ENCODE measurements around the gene SELENOS. TPM values are rescaled to one million over a fixed set of nuclear protein-coding genes. Genes with fewer than 3 reads are reported as not detected.

The SELENOS gene
- total RNA-seq, 1 donor from 2014 or later, result 46.9 TPM

DNA sequence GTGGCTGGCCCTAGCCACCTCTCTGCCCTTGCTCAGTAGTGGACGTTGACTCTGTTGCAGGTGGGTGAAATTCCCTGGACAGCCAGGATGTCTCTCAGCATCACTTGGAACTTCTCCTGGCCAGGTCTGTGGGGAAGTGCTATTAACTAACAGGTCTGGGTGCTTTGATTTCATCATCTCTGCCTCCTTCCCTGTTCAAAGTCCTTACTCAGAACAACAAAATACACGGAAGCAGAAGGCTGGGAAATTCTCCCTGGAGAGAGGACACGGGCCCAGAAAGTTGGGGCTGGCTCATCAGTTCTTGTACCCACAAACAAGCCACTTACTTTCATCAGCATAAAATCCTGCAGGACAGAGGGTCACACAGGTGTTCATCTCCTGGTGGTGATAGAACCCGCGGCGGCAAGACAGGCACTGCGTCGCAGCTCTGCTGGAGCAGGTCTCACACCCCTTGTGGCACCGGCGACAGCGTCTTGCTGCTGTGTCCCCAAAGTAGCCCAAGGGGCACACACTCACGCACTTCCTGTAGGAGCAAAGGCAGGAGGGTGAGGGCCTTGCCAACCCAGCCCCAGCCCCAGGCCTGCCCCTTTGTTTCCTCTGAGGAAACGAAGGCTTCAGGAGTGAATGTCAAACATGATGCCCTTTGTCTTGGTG lies 47.4 kb upstream of the SELENOS start:
- Mint-ChIP-seq H3K27me3 (ENCODE audit: unreplicated experiment) (peaks cover 10% of the 10 kb centered on the region), H3K36me3 (ENCODE audit: unreplicated experiment) (no peaks in the 10 kb centered on the region), H3K9me3 (ENCODE audit: unreplicated experiment) (peaks cover 7% of the 10 kb centered on the region), H3K4me3 (ENCODE audit: unreplicated experiment) (no peak overlapping the region), H3K4me1 (ENCODE audit: low read depth, unreplicated experiment) (peaks cover 3% of the 10 kb centered on the region), H3K27ac (ENCODE audit: unreplicated experiment) (no peak overlapping the region)
- TF ChIP-seq, protein P1, sequence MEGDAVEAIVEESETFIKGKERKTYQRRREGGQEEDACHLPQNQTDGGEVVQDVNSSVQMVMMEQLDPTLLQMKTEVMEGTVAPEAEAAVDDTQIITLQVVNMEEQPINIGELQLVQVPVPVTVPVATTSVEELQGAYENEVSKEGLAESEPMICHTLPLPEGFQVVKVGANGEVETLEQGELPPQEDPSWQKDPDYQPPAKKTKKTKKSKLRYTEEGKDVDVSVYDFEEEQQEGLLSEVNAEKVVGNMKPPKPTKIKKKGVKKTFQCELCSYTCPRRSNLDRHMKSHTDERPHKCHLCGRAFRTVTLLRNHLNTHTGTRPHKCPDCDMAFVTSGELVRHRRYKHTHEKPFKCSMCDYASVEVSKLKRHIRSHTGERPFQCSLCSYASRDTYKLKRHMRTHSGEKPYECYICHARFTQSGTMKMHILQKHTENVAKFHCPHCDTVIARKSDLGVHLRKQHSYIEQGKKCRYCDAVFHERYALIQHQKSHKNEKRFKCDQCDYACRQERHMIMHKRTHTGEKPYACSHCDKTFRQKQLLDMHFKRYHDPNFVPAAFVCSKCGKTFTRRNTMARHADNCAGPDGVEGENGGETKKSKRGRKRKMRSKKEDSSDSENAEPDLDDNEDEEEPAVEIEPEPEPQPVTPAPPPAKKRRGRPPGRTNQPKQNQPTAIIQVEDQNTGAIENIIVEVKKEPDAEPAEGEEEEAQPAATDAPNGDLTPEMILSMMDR (IDR thresholded peaks at IDR 0.05; ENCODE audit: partially characterized antibody, unreplicated experiment), result no peak
- DNase-seq, result no peak

GRCh38 chr15:101323793-101324523 lies 46.7 kb upstream of the SELENOS start:
- no peak overlapping the region for H3K27ac Mint-ChIP-seq (ENCODE audit: unreplicated experiment)
- no peaks in the 10 kb centered on the region for H3K36me3 Mint-ChIP-seq (ENCODE audit: unreplicated experiment)
- no peak overlapping the region for H3K4me3 Mint-ChIP-seq (ENCODE audit: unreplicated experiment)
- peaks cover 10% of the 10 kb centered on the region for H3K27me3 Mint-ChIP-seq (ENCODE audit: unreplicated experiment)
- no peak for DNase-seq
- TF ChIP-seq, protein P1 (IDR thresholded peaks at IDR 0.05; ENCODE audit: partially characterized antibody, unreplicated experiment), result no peak
- peaks cover 7% of the 10 kb centered on the region for H3K9me3 Mint-ChIP-seq (ENCODE audit: unreplicated experiment)
- peaks cover 5% of the 10 kb centered on the region for H3K4me1 Mint-ChIP-seq (ENCODE audit: low read depth, unreplicated experiment)

DNA sequence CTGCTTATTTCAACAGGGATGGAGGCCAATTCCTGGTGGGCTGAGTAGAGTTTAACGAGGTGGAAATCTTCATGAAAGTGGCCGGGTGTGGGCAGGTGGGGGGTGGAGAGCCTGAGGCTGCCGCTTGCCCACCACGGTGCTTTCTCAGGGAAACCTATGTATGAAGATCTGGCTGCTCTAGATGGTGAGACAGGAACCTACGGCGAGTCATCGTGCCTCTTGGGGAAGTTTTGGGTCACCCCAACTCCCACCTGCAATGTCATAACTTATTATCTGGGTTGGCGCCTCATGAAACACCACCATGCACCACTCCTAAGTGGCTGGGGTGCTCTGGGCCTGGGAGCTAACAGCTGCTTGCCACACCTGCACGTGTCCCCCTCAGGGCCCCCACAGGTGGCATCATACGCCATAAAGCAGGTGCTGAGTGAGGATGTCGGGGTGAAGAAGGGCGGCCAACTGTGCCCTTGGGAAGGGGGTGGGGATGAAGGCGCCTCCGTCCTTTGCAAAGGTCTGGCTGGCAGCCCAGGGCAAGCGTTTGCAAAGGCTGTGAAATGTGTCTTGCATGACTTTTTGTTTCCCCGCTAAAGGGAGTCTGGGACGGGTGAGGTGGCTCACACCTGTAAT lies 45.7 kb upstream of the SELENOS start:
- Mint-ChIP-seq H3K4me1 (ENCODE audit: low read depth, unreplicated experiment) (peaks cover 8% of the 10 kb centered on the region), H3K27me3 (ENCODE audit: unreplicated experiment) (peaks cover 8% of the 10 kb centered on the region)

GRCh38 chr15:101322016-101322695 lies 44.9 kb upstream of the SELENOS start:
- TF ChIP-seq, protein P1 (IDR thresholded peaks at IDR 0.05; ENCODE audit: partially characterized antibody, unreplicated experiment), result no peak
- peaks cover 10% of the 10 kb centered on the region for H3K27me3 Mint-ChIP-seq (ENCODE audit: unreplicated experiment)
- peaks cover 6% of the 10 kb centered on the region for H3K9me3 Mint-ChIP-seq (ENCODE audit: unreplicated experiment)
- H3K36me3 Mint-ChIP-seq (ENCODE audit: unreplicated experiment), result no peaks in the 10 kb centered on the region
- H3K4me3 Mint-ChIP-seq (ENCODE audit: unreplicated experiment), result no peak overlapping the region
- H3K4me1 Mint-ChIP-seq (ENCODE audit: low read depth, unreplicated experiment), result peaks cover 5% of the 10 kb centered on the region
- DNase-seq, result no peak
- no peak overlapping the region for H3K27ac Mint-ChIP-seq (ENCODE audit: unreplicated experiment)

More for the DNA sequence above, 45.7 kb upstream of the SELENOS start:
- no peak overlapping the region for H3K27ac Mint-ChIP-seq (ENCODE audit: unreplicated experiment)
- H3K9me3 Mint-ChIP-seq (ENCODE audit: unreplicated experiment), result peaks cover 6% of the 10 kb centered on the region
- H3K36me3 Mint-ChIP-seq (ENCODE audit: unreplicated experiment), result no peaks in the 10 kb centered on the region
- no peak for DNase-seq
- TF ChIP-seq, protein P1 (IDR thresholded peaks at IDR 0.05; ENCODE audit: partially characterized antibody, unreplicated experiment), result no peak
- H3K4me3 Mint-ChIP-seq (ENCODE audit: unreplicated experiment), result no peak overlapping the region

Data from glutamatergic neuron (in vitro differentiated cells).